ENCODE results near the gene CCDC188.

- no peak for TF ChIP-seq POLR2AphosphoS5 (IDR thresholded peaks at IDR 0.05; ENCODE audit: borderline replicate concordance, low read depth, low read length)
- TF ChIP-seq EZH2 (IDR thresholded peaks at IDR 0.05): no peak
Measured at GRCh38 chr22:20150381-20151275, at the start of gene CCDC188.
